Prostate gland (tissue), 2 donors: Measurements from ENCODE around the gene CDKN1A.

ENCODE experiments used
- POLR2AphosphoS5 ChIP-seq: sonication (generic); formaldehyde crosslinking; IDR thresholded peaks from one replicate; pipeline ENCODE4 v1.6.1; 2017; ENCODE audit warnings: antibody characterized with exemption
- TF ChIP-seq, protein P1 (sequence below), 4 experiments: fragments of 200-600 bp in 2 of 4; fragments of 450-650 bp in 2 of 4; sonication (generic) in 2 of 4; IDR thresholded peaks; 1 replicate in 3 of 4; 2 replicates in 1 of 4; pipeline ENCODE4 v1.5.1; 2016 to 2019; ENCODE audit warnings: antibody characterized with exemption in 4 of 4, mild to moderate bottlenecking in 2 of 4, moderate library complexity in 2 of 4

DNA sequence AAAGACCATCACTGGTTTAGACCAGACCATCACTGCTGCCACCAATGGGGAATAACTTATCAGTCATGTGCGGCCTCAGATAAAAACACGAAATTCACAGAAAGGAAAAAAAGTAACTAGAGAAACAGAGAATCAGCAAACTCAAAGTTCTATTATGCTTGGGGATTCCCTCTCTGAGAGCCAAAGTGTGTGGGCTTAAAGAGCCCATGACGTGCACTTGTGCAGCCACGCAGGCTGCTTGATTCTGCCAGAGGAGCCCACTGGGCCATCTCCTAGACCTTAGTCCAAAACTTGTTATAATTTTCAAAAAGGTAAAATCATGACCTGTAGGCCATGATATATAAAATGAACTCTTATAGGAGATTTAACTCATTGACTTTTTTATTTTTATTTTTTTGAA, 34.3 kb downstream of the CDKN1A start:
- TF ChIP-seq POLR2AphosphoS5: no peak
- TF ChIP-seq, protein P1, sequence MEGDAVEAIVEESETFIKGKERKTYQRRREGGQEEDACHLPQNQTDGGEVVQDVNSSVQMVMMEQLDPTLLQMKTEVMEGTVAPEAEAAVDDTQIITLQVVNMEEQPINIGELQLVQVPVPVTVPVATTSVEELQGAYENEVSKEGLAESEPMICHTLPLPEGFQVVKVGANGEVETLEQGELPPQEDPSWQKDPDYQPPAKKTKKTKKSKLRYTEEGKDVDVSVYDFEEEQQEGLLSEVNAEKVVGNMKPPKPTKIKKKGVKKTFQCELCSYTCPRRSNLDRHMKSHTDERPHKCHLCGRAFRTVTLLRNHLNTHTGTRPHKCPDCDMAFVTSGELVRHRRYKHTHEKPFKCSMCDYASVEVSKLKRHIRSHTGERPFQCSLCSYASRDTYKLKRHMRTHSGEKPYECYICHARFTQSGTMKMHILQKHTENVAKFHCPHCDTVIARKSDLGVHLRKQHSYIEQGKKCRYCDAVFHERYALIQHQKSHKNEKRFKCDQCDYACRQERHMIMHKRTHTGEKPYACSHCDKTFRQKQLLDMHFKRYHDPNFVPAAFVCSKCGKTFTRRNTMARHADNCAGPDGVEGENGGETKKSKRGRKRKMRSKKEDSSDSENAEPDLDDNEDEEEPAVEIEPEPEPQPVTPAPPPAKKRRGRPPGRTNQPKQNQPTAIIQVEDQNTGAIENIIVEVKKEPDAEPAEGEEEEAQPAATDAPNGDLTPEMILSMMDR (IDR thresholded peaks at IDR 0.05): no peak
